Measurements from ENCODE around the gene SCCPDH.

The SCCPDH gene

GRCh38 chr1:246768403-246769020, 44.3 kb downstream of the SCCPDH start:
- Histone ChIP-seq H3K4me1 (ENCODE audit: control insufficient read depth in 2 of 2, insufficient read depth in 2 of 2, low read length in 2 of 2) (no peaks in the 10 kb centered on the region), H3K9me3 (ENCODE audit: control insufficient read depth in 2 of 2, low read length in 2 of 2) (no peaks in the 10 kb centered on the region), H3K27ac (ENCODE audit: low read depth in 2 of 2, low read length in 2 of 2) (no peak overlapping the region), H3K27me3 (ENCODE audit: control insufficient read depth in 2 of 2, insufficient read depth in 2 of 2, low read length in 2 of 2) (no peaks in the 10 kb centered on the region), H3K9ac (ENCODE audit: low read depth in 1 of 2, low read length in 2 of 2) (no peak overlapping the region), H3K36me3 (ENCODE audit: control insufficient read depth in 2 of 2, insufficient read depth in 2 of 2, low read length in 2 of 2) (peaks cover 4 to 8% of the 10 kb centered on the region in 2 donors), H3K4me3 (ENCODE audit: low read length in 2 of 2) (no peak overlapping the region)

- no peaks in the 10 kb centered on the region for H3K9me3 ChIP-seq (ENCODE audit: control insufficient read depth in 2 of 2, low read length in 2 of 2)
- H3K27me3 ChIP-seq (ENCODE audit: control insufficient read depth in 2 of 2, insufficient read depth in 2 of 2, low read length in 2 of 2) = no peaks in the 10 kb centered on the region
- H3K27ac ChIP-seq (ENCODE audit: low read depth in 2 of 2, low read length in 2 of 2) = no peak overlapping the region
- H3K36me3 ChIP-seq (ENCODE audit: control insufficient read depth in 2 of 2, insufficient read depth in 2 of 2, low read length in 2 of 2) = peaks cover 4 to 8% of the 10 kb centered on the region in 2 donors
- H3K4me3 ChIP-seq (ENCODE audit: low read length in 2 of 2) = no peak overlapping the region
- H3K9ac ChIP-seq (ENCODE audit: low read depth in 1 of 2, low read length in 2 of 2) = no peak overlapping the region
- no peaks in the 10 kb centered on the region for H3K4me1 ChIP-seq (ENCODE audit: control insufficient read depth in 2 of 2, insufficient read depth in 2 of 2, low read length in 2 of 2)
Observed at GRCh38 chr1:246769306-246769705, 45.1 kb downstream of the SCCPDH start.

GRCh38 chr1:246771366-246771765, 47.2 kb downstream of the SCCPDH start:
- Histone ChIP-seq H3K27ac (ENCODE audit: low read depth in 2 of 2, low read length in 2 of 2) (no peak overlapping the region), H3K4me1 (ENCODE audit: control insufficient read depth in 2 of 2, insufficient read depth in 2 of 2, low read length in 2 of 2) (no peaks in the 10 kb centered on the region), H3K9me3 (ENCODE audit: control insufficient read depth in 2 of 2, low read length in 2 of 2) (no peaks in the 10 kb centered on the region), H3K27me3 (ENCODE audit: control insufficient read depth in 2 of 2, insufficient read depth in 2 of 2, low read length in 2 of 2) (no peaks in the 10 kb centered on the region), H3K36me3 (ENCODE audit: control insufficient read depth in 2 of 2, insufficient read depth in 2 of 2, low read length in 2 of 2) (peaks cover 10 to 15% of the 10 kb centered on the region in 2 donors), H3K4me3 (ENCODE audit: low read length in 2 of 2) (no peak overlapping the region), H3K9ac (ENCODE audit: low read depth in 1 of 2, low read length in 2 of 2) (no peak overlapping the region)

GRCh38 chr1:246772686-246773085, 48.5 kb downstream of the SCCPDH start:
- peaks cover 8 to 21% of the 10 kb centered on the region in 2 donors for H3K36me3 ChIP-seq (ENCODE audit: control insufficient read depth in 2 of 2, insufficient read depth in 2 of 2, low read length in 2 of 2)
- no peak overlapping the region for H3K4me3 ChIP-seq (ENCODE audit: low read length in 2 of 2)
- no peaks in the 10 kb centered on the region for H3K27me3 ChIP-seq (ENCODE audit: control insufficient read depth in 2 of 2, insufficient read depth in 2 of 2, low read length in 2 of 2)
- no peak overlapping the region for H3K9ac ChIP-seq (ENCODE audit: low read depth in 1 of 2, low read length in 2 of 2)
- no peaks in the 10 kb centered on the region for H3K4me1 ChIP-seq (ENCODE audit: control insufficient read depth in 2 of 2, insufficient read depth in 2 of 2, low read length in 2 of 2)
- no peaks in the 10 kb centered on the region for H3K9me3 ChIP-seq (ENCODE audit: control insufficient read depth in 2 of 2, low read length in 2 of 2)
- no peak overlapping the region for H3K27ac ChIP-seq (ENCODE audit: low read depth in 2 of 2, low read length in 2 of 2)

GRCh38 chr1:246773213-246773641, 49.0 kb downstream of the SCCPDH start:
- Histone ChIP-seq H3K4me3 (ENCODE audit: low read length in 2 of 2) (no peak overlapping the region), H3K36me3 (ENCODE audit: control insufficient read depth in 2 of 2, insufficient read depth in 2 of 2, low read length in 2 of 2) (peaks cover 8 to 21% of the 10 kb centered on the region in 2 donors), H3K27ac (ENCODE audit: low read depth in 2 of 2, low read length in 2 of 2) (no peak overlapping the region), H3K4me1 (ENCODE audit: control insufficient read depth in 2 of 2, insufficient read depth in 2 of 2, low read length in 2 of 2) (no peaks in the 10 kb centered on the region), H3K9ac (ENCODE audit: low read depth in 1 of 2, low read length in 2 of 2) (no peak overlapping the region), H3K27me3 (ENCODE audit: control insufficient read depth in 2 of 2, insufficient read depth in 2 of 2, low read length in 2 of 2) (no peaks in the 10 kb centered on the region), H3K9me3 (ENCODE audit: control insufficient read depth in 2 of 2, low read length in 2 of 2) (no peaks in the 10 kb centered on the region)

GRCh38 chr1:246775531-246776385, 51.5 kb downstream of the SCCPDH start:
- H3K36me3 ChIP-seq (ENCODE audit: control insufficient read depth in 2 of 2, insufficient read depth in 2 of 2, low read length in 2 of 2) = peaks cover 8 to 21% of the 10 kb centered on the region in 2 donors
- H3K27ac ChIP-seq (ENCODE audit: low read depth in 2 of 2, low read length in 2 of 2) = no peak overlapping the region
- no peaks in the 10 kb centered on the region for H3K4me1 ChIP-seq (ENCODE audit: control insufficient read depth in 2 of 2, insufficient read depth in 2 of 2, low read length in 2 of 2)
- no peaks in the 10 kb centered on the region for H3K27me3 ChIP-seq (ENCODE audit: control insufficient read depth in 2 of 2, insufficient read depth in 2 of 2, low read length in 2 of 2)
- no peak overlapping the region for H3K9ac ChIP-seq (ENCODE audit: low read depth in 1 of 2, low read length in 2 of 2)
- no peaks in the 10 kb centered on the region for H3K9me3 ChIP-seq (ENCODE audit: control insufficient read depth in 2 of 2, low read length in 2 of 2)
- H3K4me3 ChIP-seq (ENCODE audit: low read length in 2 of 2) = no peak overlapping the region

GRCh38 chr1:246776923-246777322, 52.7 kb downstream of the SCCPDH start:
- Histone ChIP-seq H3K27ac (ENCODE audit: low read depth in 2 of 2, low read length in 2 of 2) (no peak overlapping the region), H3K36me3 (ENCODE audit: control insufficient read depth in 2 of 2, insufficient read depth in 2 of 2, low read length in 2 of 2) (peaks cover 8 to 21% of the 10 kb centered on the region in 2 donors), H3K9me3 (ENCODE audit: control insufficient read depth in 2 of 2, low read length in 2 of 2) (no peaks in the 10 kb centered on the region), H3K4me1 (ENCODE audit: control insufficient read depth in 2 of 2, insufficient read depth in 2 of 2, low read length in 2 of 2) (no peaks in the 10 kb centered on the region), H3K4me3 (ENCODE audit: low read length in 2 of 2) (no peak overlapping the region), H3K27me3 (ENCODE audit: control insufficient read depth in 2 of 2, insufficient read depth in 2 of 2, low read length in 2 of 2) (no peaks in the 10 kb centered on the region), H3K9ac (ENCODE audit: low read depth in 1 of 2, low read length in 2 of 2) (no peak overlapping the region)

- Histone ChIP-seq H3K4me3 (ENCODE audit: low read length in 2 of 2) (no peak overlapping the region), H3K4me1 (ENCODE audit: control insufficient read depth in 2 of 2, insufficient read depth in 2 of 2, low read length in 2 of 2) (no peaks in the 10 kb centered on the region), H3K9me3 (ENCODE audit: control insufficient read depth in 2 of 2, low read length in 2 of 2) (no peaks in the 10 kb centered on the region), H3K36me3 (ENCODE audit: control insufficient read depth in 2 of 2, insufficient read depth in 2 of 2, low read length in 2 of 2) (peaks cover 8 to 21% of the 10 kb centered on the region in 2 donors), H3K27ac (ENCODE audit: low read depth in 2 of 2, low read length in 2 of 2) (no peak overlapping the region), H3K9ac (ENCODE audit: low read depth in 1 of 2, low read length in 2 of 2) (no peak overlapping the region), H3K27me3 (ENCODE audit: control insufficient read depth in 2 of 2, insufficient read depth in 2 of 2, low read length in 2 of 2) (no peaks in the 10 kb centered on the region)
Observed at GRCh38 chr1:246778663-246779062, 54.5 kb downstream of the SCCPDH start.

GRCh38 chr1:246779561-246780175, 55.5 kb downstream of the SCCPDH start:
- Histone ChIP-seq H3K9me3 (ENCODE audit: control insufficient read depth in 2 of 2, low read length in 2 of 2) (no peaks in the 10 kb centered on the region), H3K9ac (ENCODE audit: low read depth in 1 of 2, low read length in 2 of 2) (no peak overlapping the region), H3K4me1 (ENCODE audit: control insufficient read depth in 2 of 2, insufficient read depth in 2 of 2, low read length in 2 of 2) (no peaks in the 10 kb centered on the region), H3K4me3 (ENCODE audit: low read length in 2 of 2) (no peak overlapping the region), H3K27me3 (ENCODE audit: control insufficient read depth in 2 of 2, insufficient read depth in 2 of 2, low read length in 2 of 2) (no peaks in the 10 kb centered on the region), H3K27ac (ENCODE audit: low read depth in 2 of 2, low read length in 2 of 2) (no peak overlapping the region), H3K36me3 (ENCODE audit: control insufficient read depth in 2 of 2, insufficient read depth in 2 of 2, low read length in 2 of 2) (peaks cover 8 to 21% of the 10 kb centered on the region in 2 donors)

- Histone ChIP-seq H3K27ac (ENCODE audit: low read depth in 2 of 2, low read length in 2 of 2) (no peak overlapping the region), H3K36me3 (ENCODE audit: control insufficient read depth in 2 of 2, insufficient read depth in 2 of 2, low read length in 2 of 2) (peaks cover 8 to 19% of the 10 kb centered on the region in 2 donors), H3K9ac (ENCODE audit: low read depth in 1 of 2, low read length in 2 of 2) (no peak overlapping the region), H3K4me3 (ENCODE audit: low read length in 2 of 2) (no peak overlapping the region), H3K4me1 (ENCODE audit: control insufficient read depth in 2 of 2, insufficient read depth in 2 of 2, low read length in 2 of 2) (no peaks in the 10 kb centered on the region), H3K9me3 (ENCODE audit: control insufficient read depth in 2 of 2, low read length in 2 of 2) (no peaks in the 10 kb centered on the region), H3K27me3 (ENCODE audit: control insufficient read depth in 2 of 2, insufficient read depth in 2 of 2, low read length in 2 of 2) (no peaks in the 10 kb centered on the region)
Observed at GRCh38 chr1:246780264-246780663, 56.1 kb downstream of the SCCPDH start.
